Smooth muscle cell (in vitro differentiated cells): ENCODE measurements around the gene CHMP2A. TPM values are rescaled to one million over a fixed set of nuclear protein-coding genes. Genes with fewer than 3 reads are reported as not detected.

Experiments
- DNase-seq: peaks from one replicate; lab custom pipeline; 2025; ENCODE audit not compliant: unreplicated experiment; lab: John Stamatoyannopoulos, UW
- H2AFZ ChIP-seq: fragments of 200-600 bp; sonication (generic); 2 replicates; pipeline ENCODE4 v1.6.0; 2016; ENCODE audit warnings: antibody characterized with exemption, low read depth, mild to moderate bottlenecking
- H3F3A ChIP-seq: fragments of 200-600 bp; sonication (generic); 2 replicates; pipeline ENCODE4 v1.6.0; 2017; ENCODE audit warnings: antibody characterized with exemption, low read depth
- H3K27ac ChIP-seq: fragments of 200-600 bp; sonication (generic); 2 replicates; pipeline ENCODE4 v1.5.1; 2016; ENCODE audit warnings: low read depth, mild to moderate bottlenecking
- H3K27me3 ChIP-seq: fragments of 200-600 bp; sonication (generic); 2 replicates; pipeline ENCODE4 v1.6.1; 2016; ENCODE audit warnings: low read depth, mild to moderate bottlenecking
- H3K36me3 ChIP-seq: fragments of 200-600 bp; sonication (generic); 2 replicates; pipeline ENCODE4 v1.5.1; 2016; ENCODE audit warnings: low read depth
- H3K4me1 ChIP-seq: fragments of 200-600 bp; sonication (generic); 2 replicates; pipeline ENCODE4 v1.5.1; 2016; ENCODE audit warnings: low read depth
- H3K4me2 ChIP-seq: fragments of 200-600 bp; sonication (generic); 2 replicates; pipeline ENCODE4 v1.6.0; 2016; ENCODE audit warnings: mild to moderate bottlenecking
- H3K4me3 ChIP-seq: fragments of 200-600 bp; sonication (generic); 2 replicates; pipeline ENCODE4 v1.5.1; 2016; ENCODE audit warnings: mild to moderate bottlenecking
- H3K79me2 ChIP-seq: fragments of 200-600 bp; sonication (generic); 2 replicates; pipeline ENCODE4 v1.6.0; 2016; ENCODE audit warnings: low read depth, mild to moderate bottlenecking
- H3K9ac ChIP-seq: fragments of 200-600 bp; sonication (generic); 2 replicates; pipeline ENCODE4 v1.6.0; 2016; ENCODE audit warnings: low read depth
- H3K9me3 ChIP-seq: fragments of 200-600 bp; sonication (generic); replicated peaks from 2 replicates; pipeline ENCODE4 v1.5.1; 2016; ENCODE audit warnings: low read depth
- H4K20me1 ChIP-seq: fragments of 200-600 bp; sonication (generic); 2 replicates; pipeline ENCODE4 v1.6.0; 2016; ENCODE audit warnings: low read depth
- CTCF ChIP-seq: fragments of 200-600 bp; sonication (generic); IDR thresholded peaks from 2 replicates; pipeline ENCODE4 v1.5.1; 2017; ENCODE audit warnings: borderline replicate concordance, mild to moderate bottlenecking, antibody characterized with exemption; ENCODE audit not compliant: insufficient read depth, poor library complexity, severe bottlenecking
- WGBS: methylation state at CpG from one replicate; pipeline ENCODE4 v1.1.7; 2016; ENCODE audit warnings: low lambda C conversion rate; 5-methylcytosine and 5-hydroxymethylcytosine counted together
- polyA plus RNA-seq: library from polyadenylated mRNA; unstranded; fragments of >200 nt; fragmentation: Nextera tagmentation; extraction: Ambion mirVana; gene quantifications from 2 replicates; pipeline ENCODE4 v1.2.1, GENCODE V29; 2016
- total RNA-seq: library from RNA; depleted of rRNA; stranded (reverse); fragments of >200 nt; gene quantifications from 2 replicates; pipeline ENCODE4 v1.2.3, GENCODE V29; 2014

The CHMP2A gene
- total and polyA plus RNA-seq, 2 experiments from 2014 or later, result 153 to 213 TPM

- Histone ChIP-seq H3F3A (peaks cover 25% of the 10 kb centered on the region), H3K4me2 (no peak overlapping the region), H3K9ac (no peak overlapping the region), H3K4me3 (no peak overlapping the region), H4K20me1 (peaks cover 47% of the 10 kb centered on the region), H3K79me2 (peaks cover 59% of the 10 kb centered on the region), H3K36me3 (no peaks in the 10 kb centered on the region), H3K9me3 (no peaks in the 10 kb centered on the region), H3K27ac (no peak overlapping the region), H3K27me3 (no peaks in the 10 kb centered on the region), H2AFZ (no peak overlapping the region), H3K4me1 (peaks cover 14% of the 10 kb centered on the region)
- 88% methylated on average over 1 of the region's 1 CpG for WGBS
- no peak for DNase-seq
- TF ChIP-seq CTCF, result no peak
Measured at GRCh38 chr19:58551123-58551497, 3.8 kb downstream of the CHMP2A start.

- Histone ChIP-seq H2AFZ (no peak overlapping the region), H3K4me2 (no peak overlapping the region), H3K27ac (no peak overlapping the region), H3K4me1 (peaks cover 20% of the 10 kb centered on the region), H3K4me3 (no peak overlapping the region), H3K9me3 (no peaks in the 10 kb centered on the region), H3K27me3 (no peaks in the 10 kb centered on the region), H3K79me2 (peaks cover 59% of the 10 kb centered on the region), H3F3A (peaks cover 24% of the 10 kb centered on the region), H3K9ac (no peak overlapping the region), H3K36me3 (no peaks in the 10 kb centered on the region), H4K20me1 (peaks cover 53% of the 10 kb centered on the region)
- WGBS, result 98% methylated on average over 13 of the region's 13 CpGs
- no peak for TF ChIP-seq CTCF
- DNase-seq, result no peak
Measured at GRCh38 chr19:58550362-58551122, 4.4 kb downstream of the CHMP2A start.

GRCh38 chr19:58549664-58550361 lies 5.1 kb downstream of the CHMP2A start:
- H3K9me3 ChIP-seq, result no peaks in the 10 kb centered on the region
- peaks cover 65% of the 10 kb centered on the region for H3K79me2 ChIP-seq
- WGBS, result 96% methylated on average over 11 of the region's 11 CpGs
- no peak for TF ChIP-seq CTCF
- peaks cover 60% of the 10 kb centered on the region for H4K20me1 ChIP-seq
- no peak for DNase-seq
- H3F3A ChIP-seq, result peaks cover 24% of the 10 kb centered on the region
- no peaks in the 10 kb centered on the region for H3K36me3 ChIP-seq
- no peak overlapping the region for H2AFZ ChIP-seq
- peaks cover 21% of the 10 kb centered on the region for H3K4me1 ChIP-seq
- no peak overlapping the region for H3K4me2 ChIP-seq
- H3K27ac ChIP-seq, result no peak overlapping the region
- H3K27me3 ChIP-seq, result no peaks in the 10 kb centered on the region
- no peak overlapping the region for H3K9ac ChIP-seq
- no peak overlapping the region for H3K4me3 ChIP-seq
